Measurements from ENCODE around the gene ANKRD13D. TPM values are rescaled to one million over a fixed set of nuclear protein-coding genes. Genes with fewer than 3 reads are reported as not detected.
A peak's percentile ranks its signal among the peaks of the same experiment; 100 is the strongest.

Gene ANKRD13D
- polyA plus RNA-seq, 1 of the 3 experiments (the other 2 are of a cell fraction) = 50.2 TPM

DNA sequence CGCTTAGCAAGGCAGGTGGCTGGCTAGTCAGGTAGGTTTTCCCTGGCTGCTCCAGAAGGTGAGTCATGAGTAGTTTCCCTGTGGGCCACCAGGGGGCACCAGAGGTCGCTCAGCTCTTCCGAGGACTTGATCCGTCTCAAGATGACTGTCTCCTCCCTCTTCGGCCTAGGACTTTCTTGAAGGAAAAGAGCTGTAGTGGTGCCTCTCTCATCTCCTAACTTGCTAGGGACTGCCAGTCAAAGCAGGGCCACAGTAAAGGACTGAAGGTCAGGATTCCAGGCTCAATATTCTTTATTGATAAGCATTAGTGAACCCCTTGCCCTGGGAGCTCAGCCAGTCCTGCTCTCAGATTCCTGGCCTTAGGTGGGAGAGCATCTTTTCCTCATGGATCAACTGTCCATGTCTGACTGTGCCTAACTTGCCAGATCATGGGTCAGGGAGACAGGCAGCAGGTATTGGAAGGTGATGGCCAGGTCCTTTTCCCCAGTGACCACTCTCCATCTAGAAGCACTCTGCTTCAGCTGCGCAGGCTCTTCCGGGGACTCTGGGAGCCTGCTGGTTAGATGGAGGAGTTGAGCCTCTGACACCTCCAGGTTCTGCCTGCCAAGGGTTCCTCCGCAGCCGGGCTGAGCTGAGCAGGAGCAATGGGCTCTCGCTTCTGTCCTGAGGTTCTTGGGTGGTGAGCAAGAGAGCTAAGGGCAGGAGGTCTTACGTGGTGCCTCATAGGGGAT is 62.3 kb downstream of the ANKRD13D start:
- Histone ChIP-seq H3F3A (replicated peaks; ENCODE audit: insufficient read depth) (peaks cover 52% of the 10 kb centered on the region), H3K4me3 (ENCODE audit: low read depth in 2 of 2, low read length in 1 of 2) (peak overlapping the region in 1 of 2 experiments; percentile 9; a peak in 1 of 4 replicates), H4K20me1 (ENCODE audit: insufficient read depth) (peaks cover 3% of the 10 kb centered on the region; the same call in 1 of the 2 replicates), H3K9me3 (no peaks in the 10 kb centered on the region), H3K27ac (ENCODE audit: low read depth in 2 of 2, low read length in 1 of 2) (peak overlapping the region; percentile 14 to 46; a peak in 3 of 4 replicates), H3K9ac (no peak overlapping the region), H3K27me3 (ENCODE audit: insufficient read depth) (no peaks in the 10 kb centered on the region), H3K4me2 (peak overlapping the region; percentile 85; the same call in 1 of the 2 replicates), H3K4me1 (ENCODE audit: control insufficient read depth in 1 of 2, insufficient read depth in 2 of 2, low read depth in 1 of 2, low read length in 1 of 2) (peaks cover 38 to 48% of the 10 kb centered on the region in 2 experiments; a peak in 3 of 4 replicates), H3K79me2 (ENCODE audit: insufficient read depth) (peaks cover 21% of the 10 kb centered on the region), H3K36me3 (replicated peaks in 1 of 2; ENCODE audit: control insufficient read depth in 1 of 2, insufficient read depth in 2 of 2, low read length in 1 of 2) (no peaks in the 10 kb centered on the region), H3K9me2 (no peaks in the 10 kb centered on the region), H2AFZ (ENCODE audit: low read depth) (no peak overlapping the region)
- no peak for TF ChIP-seq RXRA (IDR thresholded peaks at IDR 0.05; ENCODE audit: borderline replicate concordance, low read depth)
- peak; percentile 86 for TF ChIP-seq CTCF (IDR thresholded peaks at IDR 0.05)
- peak; percentile 66 for TF ChIP-seq SMC3 (IDR thresholded peaks at IDR 0.05; ENCODE audit: low read depth, low read length)
- no peak for TF ChIP-seq CHD2 (IDR thresholded peaks at IDR 0.05; ENCODE audit: low read length, partially characterized antibody)
- peak; percentile 79; the same call in 1 of the 2 replicates for TF ChIP-seq FOSL2 (IDR thresholded peaks at IDR 0.05; ENCODE audit: borderline replicate concordance, low read depth)
- TF ChIP-seq RAD21 (IDR thresholded peaks at IDR 0.05; ENCODE audit: low read length) = peak; percentile 64
- peak; percentile 59; the same call in 1 of the 2 replicates for TF ChIP-seq JUND (IDR thresholded peaks at IDR 0.05)
- DNase-seq = peak; percentile 69
- ChIA-PET CTCF (interaction anchor here (0.6 to 20.0 kb wide), 27 partner anchors 7 to 1396 kb away, joined by 3 to 955 read pairs (median 4); partner anchors contain the start of genes AIP, CLCF1, PITPNM1 and PPP1CA), POLR2A (interaction anchor here (1.0 kb wide), 1 partner anchor 31 kb away, joined by 4 read pairs; no protein-coding TSS in a partner anchor)
- 44% methylated on average over 9 of the region's 11 CpGs for WGBS (ENCODE audit: low lambda C conversion rate)

Other genes with a start within 250 kb of the ANKRD13D start
- gene RHOD, start 232.5 kb upstream of the ANKRD13D start, polyA plus RNA-seq (2012; rRNA removed) = 0.06 TPM in 1 of 2 replicates, not detected in the other
- gene KDM2A, start 170.0 kb upstream of the ANKRD13D start, polyA plus RNA-seq (2012; rRNA removed) = 28.4 and 30.8 TPM in 2 replicates
- 44.6 and 48.5 TPM in 2 replicates for gene GRK2, start 22.8 kb upstream of the ANKRD13D start, polyA plus RNA-seq (2012; rRNA removed)
- 13.5 and 17.1 TPM in 2 replicates for gene SSH3, start 14.2 kb downstream of the ANKRD13D start, polyA plus RNA-seq (2012; rRNA removed)
- gene POLD4, start 64.2 kb downstream of the ANKRD13D start, polyA plus RNA-seq (2012; rRNA removed) = 80.4 and 89.4 TPM in 2 replicates
- 27.0 and 27.7 TPM in 2 replicates for gene CLCF1, start 84.3 kb downstream of the ANKRD13D start, polyA plus RNA-seq (2012; rRNA removed)
- 21.5 and 22.3 TPM in 2 replicates for gene RAD9A, start 102.7 kb downstream of the ANKRD13D start, polyA plus RNA-seq (2012; rRNA removed)
- gene PPP1CA, start 112.6 kb downstream of the ANKRD13D start, polyA plus RNA-seq (2012; rRNA removed) = 210 and 261 TPM in 2 replicates
- 0.05 TPM in 1 of 2 replicates, not detected in the other for gene TBC1D10C, start 114.8 kb downstream of the ANKRD13D start, polyA plus RNA-seq (2012; rRNA removed)
- 0.15 and 0.23 TPM in 2 replicates for gene CARNS1, start 126.4 kb downstream of the ANKRD13D start, polyA plus RNA-seq (2012; rRNA removed)
- 52.0 and 53.2 TPM in 2 replicates for gene RPS6KB2, start 139.2 kb downstream of the ANKRD13D start, polyA plus RNA-seq (2012; rRNA removed)
- 1.3 and 1.4 TPM in 2 replicates for gene PTPRCAP, start 148.4 kb downstream of the ANKRD13D start, polyA plus RNA-seq (2012; rRNA removed)
- 195 and 220 TPM in 2 replicates for gene CORO1B, start 154.2 kb downstream of the ANKRD13D start, polyA plus RNA-seq (2012; rRNA removed)
- gene GPR152, start 163.4 kb downstream of the ANKRD13D start, polyA plus RNA-seq (2012; rRNA removed) = not detected in 2 replicates
- not detected in 2 replicates for gene CABP4, start 166.1 kb downstream of the ANKRD13D start, polyA plus RNA-seq (2012; rRNA removed)
- gene TMEM134, start 179.9 kb downstream of the ANKRD13D start, polyA plus RNA-seq (2012; rRNA removed) = 132 and 135 TPM in 2 replicates
- 192 and 207 TPM in 2 replicates for gene AIP, start 193.7 kb downstream of the ANKRD13D start, polyA plus RNA-seq (2012; rRNA removed)
- 24.2 and 24.4 TPM in 2 replicates for gene PITPNM1, start 216.1 kb downstream of the ANKRD13D start, polyA plus RNA-seq (2012; rRNA removed)
- gene CDK2AP2, start 218.9 kb downstream of the ANKRD13D start, polyA plus RNA-seq (2012; rRNA removed) = 32.8 and 47.9 TPM in 2 replicates
- gene CABP2, start 234.1 kb downstream of the ANKRD13D start, polyA plus RNA-seq (2012; rRNA removed) = not detected in 2 replicates

Data from SK-N-SH (cell line).